Activated B cell treated with CpG ODN at 0.5 μM for 24 hours (primary cell): ENCODE results near the gene ZNF79. TPM values are rescaled to one million over a fixed set of nuclear protein-coding genes. Genes with fewer than 3 reads are reported as not detected.

Experiments used
- ATAC-seq: fragments of 200-7000 bp; cut with Tn5 transposase; one replicate; pipeline ENCODE4 v1.10.0; 2021; ENCODE audit warnings: low read depth, mild to moderate bottlenecking, moderate library complexity
- CTCF ChIA-PET: fragments of 350-600 bp; sonication (Branson Sonifier 250); formaldehyde crosslinking; loops from one replicate; lab custom pipeline; 2021; ENCODE audit warnings: antibody characterized with exemption; lab: Charles Lee
- POLR2A ChIA-PET: fragments of 350-600 bp; sonication (Branson Sonifier 250); formaldehyde crosslinking; loops from one replicate; lab custom pipeline; 2021; ENCODE audit warnings: antibody characterized with exemption; lab: Charles Lee
- DNase-seq: peaks from one replicate; pipeline ENCODE4 v3.0.0; 2022
- H3K27ac Mint-ChIP-seq: one replicate; pipeline ENCODE4 v1.8.0; 2020; ENCODE audit warnings: mixed read lengths
- H3K27me3 Mint-ChIP-seq: one replicate; pipeline ENCODE4 v1.8.0; 2021; ENCODE audit warnings: mixed read lengths
- H3K36me3 Mint-ChIP-seq: one replicate; pipeline ENCODE4 v1.8.0; 2021; ENCODE audit warnings: low read depth, mixed read lengths
- H3K4me1 Mint-ChIP-seq: one replicate; pipeline ENCODE4 v1.8.0; 2021; ENCODE audit warnings: mixed read lengths
- H3K4me3 Mint-ChIP-seq: one replicate; pipeline ENCODE4 v1.8.0; 2020; ENCODE audit warnings: mild to moderate bottlenecking, mixed read lengths
- H3K9me3 Mint-ChIP-seq: one replicate; pipeline ENCODE4 v1.8.0; 2020; ENCODE audit warnings: mixed read lengths
- intact Hi-C: fragments of 100-400 bp; cut with micrococcal nuclease; formaldehyde crosslinking; loops from one replicate; pipeline ENCODE4 v1.15.1; 2024
- total RNA-seq: library from RNA; stranded (reverse); gene quantifications from 2 replicates; pipeline ENCODE4 v1.2.3, GENCODE V29; 2022
- TF ChIP-seq, protein P1 (sequence below): fragments of 200-600 bp; IDR thresholded peaks from one replicate; pipeline ENCODE4 v1.8.0; 2022; ENCODE audit warnings: antibody characterized with exemption, mild to moderate bottlenecking

Gene ZNF79
- total RNA-seq, 1 donor from 2014 or later = 14.0 TPM

DNA sequence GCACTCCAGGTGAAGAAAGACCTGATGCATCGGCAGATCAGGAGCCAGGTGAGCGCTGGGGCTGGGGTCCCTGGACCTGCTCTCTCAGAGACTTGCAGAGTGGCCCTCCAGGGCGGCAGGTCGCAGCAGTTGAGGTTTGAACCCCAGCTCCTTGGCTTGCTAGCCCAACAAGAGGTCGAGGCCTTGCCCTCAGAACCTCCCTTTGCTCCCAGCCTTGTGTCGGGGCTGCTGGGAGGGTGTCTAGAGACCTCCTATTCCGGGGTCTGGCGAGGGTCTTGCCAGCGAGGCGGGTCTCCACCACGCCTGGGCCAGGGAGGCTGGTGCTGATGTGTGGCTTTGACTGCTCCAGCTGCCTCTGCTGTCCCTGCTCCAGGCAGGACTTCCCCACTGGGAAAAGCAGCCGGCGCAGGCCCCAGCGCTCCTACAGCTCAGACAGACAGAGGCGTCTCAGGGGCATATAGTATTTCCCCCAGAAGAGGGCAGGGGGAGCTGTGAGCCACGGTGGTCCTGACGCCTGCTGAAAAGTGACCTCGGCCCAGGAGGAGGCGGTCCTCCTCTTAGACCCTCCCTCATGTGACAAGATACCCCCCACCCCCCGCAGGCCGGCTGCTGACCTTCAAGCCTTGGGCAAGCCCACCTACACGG lies 65.4 kb downstream of the ZNF79 start:
- Mint-ChIP-seq H3K9me3 (no peaks in the 10 kb centered on the region), H3K36me3 (peaks cover 65% of the 10 kb centered on the region), H3K4me1 (no peaks in the 10 kb centered on the region), H3K27me3 (no peaks in the 10 kb centered on the region), H3K27ac (no peak overlapping the region), H3K4me3 (no peak overlapping the region)
- TF ChIP-seq, protein P1, sequence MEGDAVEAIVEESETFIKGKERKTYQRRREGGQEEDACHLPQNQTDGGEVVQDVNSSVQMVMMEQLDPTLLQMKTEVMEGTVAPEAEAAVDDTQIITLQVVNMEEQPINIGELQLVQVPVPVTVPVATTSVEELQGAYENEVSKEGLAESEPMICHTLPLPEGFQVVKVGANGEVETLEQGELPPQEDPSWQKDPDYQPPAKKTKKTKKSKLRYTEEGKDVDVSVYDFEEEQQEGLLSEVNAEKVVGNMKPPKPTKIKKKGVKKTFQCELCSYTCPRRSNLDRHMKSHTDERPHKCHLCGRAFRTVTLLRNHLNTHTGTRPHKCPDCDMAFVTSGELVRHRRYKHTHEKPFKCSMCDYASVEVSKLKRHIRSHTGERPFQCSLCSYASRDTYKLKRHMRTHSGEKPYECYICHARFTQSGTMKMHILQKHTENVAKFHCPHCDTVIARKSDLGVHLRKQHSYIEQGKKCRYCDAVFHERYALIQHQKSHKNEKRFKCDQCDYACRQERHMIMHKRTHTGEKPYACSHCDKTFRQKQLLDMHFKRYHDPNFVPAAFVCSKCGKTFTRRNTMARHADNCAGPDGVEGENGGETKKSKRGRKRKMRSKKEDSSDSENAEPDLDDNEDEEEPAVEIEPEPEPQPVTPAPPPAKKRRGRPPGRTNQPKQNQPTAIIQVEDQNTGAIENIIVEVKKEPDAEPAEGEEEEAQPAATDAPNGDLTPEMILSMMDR = no peak
- ChIA-PET POLR2A (no interaction called here), CTCF (interaction anchor here (1.1 kb wide), 1 partner anchor 34 kb away, joined by 3 read pairs; no protein-coding TSS in a partner anchor)
- intact Hi-C loops = no loop called here
- DNase-seq (no peak), ATAC-seq (no peak)

DNA sequence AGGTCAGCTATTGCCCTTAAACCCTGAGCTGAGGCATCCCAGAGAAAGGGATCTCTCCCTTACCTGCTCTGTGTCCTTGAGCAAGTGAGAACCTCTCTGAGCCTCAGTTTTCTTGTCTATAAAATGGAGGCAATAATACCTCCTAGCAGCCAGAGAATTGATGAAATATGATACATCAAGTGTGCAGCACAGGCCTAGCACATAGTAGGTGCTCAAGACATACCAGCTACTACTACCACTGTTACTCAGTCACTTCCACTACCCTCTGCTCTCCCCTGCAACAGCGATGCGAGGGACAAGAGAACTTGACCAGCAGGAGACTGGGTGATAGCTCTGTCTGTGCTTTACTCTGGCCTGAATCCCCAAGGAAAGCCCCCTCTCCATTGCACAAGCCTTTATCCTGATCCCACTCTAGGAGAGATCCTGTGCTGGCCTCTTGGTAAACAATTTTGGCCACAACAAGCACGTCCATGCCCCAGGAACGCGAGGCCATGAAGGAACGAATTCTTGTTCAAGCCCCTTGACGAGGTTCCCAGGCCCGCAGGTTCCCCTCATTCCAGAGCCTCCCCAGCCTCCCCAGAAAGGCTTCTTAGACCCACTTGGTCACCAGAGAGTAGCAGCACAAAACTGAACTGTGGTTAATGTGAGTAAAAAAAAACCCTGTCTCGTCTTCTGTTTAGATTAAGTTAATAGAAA lies 66.5 kb downstream of the ZNF79 start:
- H3K4me1 Mint-ChIP-seq = no peaks in the 10 kb centered on the region
- intact Hi-C loops = no loop called here
- H3K27ac Mint-ChIP-seq = no peak overlapping the region
- ChIA-PET CTCF (no interaction called here), POLR2A (no interaction called here)
- DNase-seq = no peak
- H3K4me3 Mint-ChIP-seq = no peak overlapping the region
- H3K9me3 Mint-ChIP-seq = no peaks in the 10 kb centered on the region
- TF ChIP-seq, protein P1 = no peak
- H3K36me3 Mint-ChIP-seq = peaks cover 62% of the 10 kb centered on the region
- no peaks in the 10 kb centered on the region for H3K27me3 Mint-ChIP-seq
- ATAC-seq = no peak

DNA sequence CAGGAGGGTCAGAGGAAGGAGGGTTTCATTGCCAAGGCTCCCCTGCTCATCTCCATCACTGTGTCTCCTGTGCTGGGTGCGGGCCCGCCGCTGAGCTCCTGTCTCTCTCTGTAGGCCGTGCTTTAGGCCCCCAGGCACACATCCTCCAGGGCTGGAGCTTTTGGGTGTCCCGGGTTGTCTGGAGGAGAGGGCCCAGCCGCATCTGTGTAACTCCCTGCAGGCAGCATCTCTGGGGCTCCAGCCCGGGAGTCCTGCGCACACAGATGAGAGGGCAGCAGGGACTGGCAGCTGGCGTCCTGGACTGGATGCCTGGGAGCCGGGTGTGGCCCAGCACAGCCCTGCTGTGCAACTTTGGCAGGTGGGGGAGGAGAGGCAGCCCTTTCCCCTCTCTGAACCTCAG lies 67.3 kb downstream of the ZNF79 start:
- DNase-seq (no peak), ATAC-seq (no peak)
- intact Hi-C loops = no loop called here
- POLR2A ChIA-PET = no interaction called here
- TF ChIP-seq, protein P1 = no peak
- H3K27ac Mint-ChIP-seq = no peak overlapping the region
- H3K36me3 Mint-ChIP-seq = peaks cover 63% of the 10 kb centered on the region
- CTCF ChIA-PET = no interaction called here
- H3K4me1 Mint-ChIP-seq = no peaks in the 10 kb centered on the region
- H3K9me3 Mint-ChIP-seq = no peaks in the 10 kb centered on the region
- no peaks in the 10 kb centered on the region for H3K27me3 Mint-ChIP-seq
- H3K4me3 Mint-ChIP-seq = no peak overlapping the region

DNA sequence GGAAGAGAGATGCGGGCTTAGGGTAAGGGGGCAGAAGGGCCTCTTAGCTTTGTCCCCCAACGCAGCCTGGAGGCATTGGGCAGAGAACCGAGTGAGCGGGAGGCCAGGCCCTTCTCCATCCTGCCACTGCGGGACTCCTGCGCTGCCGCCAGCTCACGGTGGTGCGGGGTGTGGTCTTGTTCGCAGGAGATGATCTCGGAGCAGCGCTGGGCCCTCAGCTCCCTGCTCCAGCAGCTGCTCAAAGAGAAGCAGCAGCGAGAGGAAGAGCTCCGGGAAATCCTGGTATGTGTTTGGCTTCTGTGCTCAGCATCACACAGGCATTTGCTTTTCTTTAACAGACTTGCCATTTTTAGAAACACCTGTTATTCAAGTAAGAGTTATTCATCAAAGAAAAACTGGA lies 68.4 kb downstream of the ZNF79 start:
- POLR2A ChIA-PET = no interaction called here
- intact Hi-C loops = no loop called here
- Mint-ChIP-seq H3K9me3 (no peaks in the 10 kb centered on the region), H3K4me1 (no peaks in the 10 kb centered on the region), H3K36me3 (peaks cover 63% of the 10 kb centered on the region), H3K27me3 (no peaks in the 10 kb centered on the region), H3K27ac (no peak overlapping the region), H3K4me3 (no peak overlapping the region)
- TF ChIP-seq, protein P1 = no peak
- CTCF ChIA-PET = no interaction called here
- ATAC-seq (no peak), DNase-seq (no peak)

DNA sequence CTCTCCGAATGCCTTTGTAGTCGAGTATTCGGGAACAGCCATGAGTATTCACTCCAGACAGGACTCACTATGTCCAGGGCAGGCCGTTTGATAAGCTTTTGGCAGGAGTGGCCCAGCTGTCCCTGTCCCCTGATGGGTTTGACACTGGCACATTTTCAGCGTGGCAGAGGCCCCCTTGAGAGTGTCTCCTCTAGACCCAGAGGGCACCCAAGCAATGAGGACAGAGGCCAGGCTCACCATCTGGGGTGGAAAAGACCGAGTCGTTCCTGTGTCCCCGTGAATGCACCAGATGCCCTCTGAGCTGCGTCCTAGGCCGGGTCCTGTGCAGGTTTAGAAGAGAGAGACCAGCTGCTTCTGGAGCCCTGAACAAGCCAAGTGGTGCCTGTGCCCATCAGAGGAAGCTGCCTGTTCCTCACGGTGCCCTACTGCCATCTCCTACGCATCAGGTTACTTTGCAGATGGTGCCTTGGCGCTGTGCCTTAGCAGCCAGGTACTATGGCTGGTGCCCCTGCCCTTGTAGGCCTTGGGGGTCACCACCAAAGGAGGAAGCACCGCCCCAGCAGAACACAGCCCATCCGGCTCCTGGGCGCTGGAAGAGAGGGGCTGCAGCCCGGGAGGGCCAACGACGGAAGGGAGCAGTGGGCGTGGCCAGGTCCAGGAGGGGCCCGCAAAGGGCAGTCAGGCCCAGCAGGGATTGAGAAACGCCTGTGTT lies 69.6 kb downstream of the ZNF79 start:
- ChIA-PET POLR2A (no interaction called here), CTCF (no interaction called here)
- no peaks in the 10 kb centered on the region for H3K9me3 Mint-ChIP-seq
- no peak overlapping the region for H3K27ac Mint-ChIP-seq
- DNase-seq = no peak
- H3K4me3 Mint-ChIP-seq = no peak overlapping the region
- intact Hi-C loops = no loop called here
- H3K36me3 Mint-ChIP-seq = peaks cover 60% of the 10 kb centered on the region
- H3K4me1 Mint-ChIP-seq = no peaks in the 10 kb centered on the region
- TF ChIP-seq, protein P1 = no peak
- no peaks in the 10 kb centered on the region for H3K27me3 Mint-ChIP-seq
- no peak for ATAC-seq
